ENCODE data around the gene ZNF692. TPM values are rescaled to one million over a fixed set of nuclear protein-coding genes. Genes with fewer than 3 reads are reported as not detected.

ZNF692 gene
- total RNA-seq, 1 donor from 2014 or later = 41.9 TPM

- intact Hi-C loops (cut with DNase I) = no loop called here
- DNase-seq (no peak), ATAC-seq (no peak)
- TF ChIP-seq, protein P1, sequence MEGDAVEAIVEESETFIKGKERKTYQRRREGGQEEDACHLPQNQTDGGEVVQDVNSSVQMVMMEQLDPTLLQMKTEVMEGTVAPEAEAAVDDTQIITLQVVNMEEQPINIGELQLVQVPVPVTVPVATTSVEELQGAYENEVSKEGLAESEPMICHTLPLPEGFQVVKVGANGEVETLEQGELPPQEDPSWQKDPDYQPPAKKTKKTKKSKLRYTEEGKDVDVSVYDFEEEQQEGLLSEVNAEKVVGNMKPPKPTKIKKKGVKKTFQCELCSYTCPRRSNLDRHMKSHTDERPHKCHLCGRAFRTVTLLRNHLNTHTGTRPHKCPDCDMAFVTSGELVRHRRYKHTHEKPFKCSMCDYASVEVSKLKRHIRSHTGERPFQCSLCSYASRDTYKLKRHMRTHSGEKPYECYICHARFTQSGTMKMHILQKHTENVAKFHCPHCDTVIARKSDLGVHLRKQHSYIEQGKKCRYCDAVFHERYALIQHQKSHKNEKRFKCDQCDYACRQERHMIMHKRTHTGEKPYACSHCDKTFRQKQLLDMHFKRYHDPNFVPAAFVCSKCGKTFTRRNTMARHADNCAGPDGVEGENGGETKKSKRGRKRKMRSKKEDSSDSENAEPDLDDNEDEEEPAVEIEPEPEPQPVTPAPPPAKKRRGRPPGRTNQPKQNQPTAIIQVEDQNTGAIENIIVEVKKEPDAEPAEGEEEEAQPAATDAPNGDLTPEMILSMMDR (IDR thresholded peaks at IDR 0.05) = no peak
- Histone ChIP-seq H3K27me3 (ENCODE audit: low read depth) (no peaks in the 10 kb centered on the region), H3K4me1 (peaks cover 35% of the 10 kb centered on the region), H3K36me3 (peaks cover 8% of the 10 kb centered on the region), H3K27ac (peak overlapping the region; percentile 96), H3K4me3 (no peak overlapping the region), H3K9me3 (no peaks in the 10 kb centered on the region)
These were observed 1.1 kb upstream of the ZNF692 start for GRCh38 chr1:248860007-248860406.

DNA sequence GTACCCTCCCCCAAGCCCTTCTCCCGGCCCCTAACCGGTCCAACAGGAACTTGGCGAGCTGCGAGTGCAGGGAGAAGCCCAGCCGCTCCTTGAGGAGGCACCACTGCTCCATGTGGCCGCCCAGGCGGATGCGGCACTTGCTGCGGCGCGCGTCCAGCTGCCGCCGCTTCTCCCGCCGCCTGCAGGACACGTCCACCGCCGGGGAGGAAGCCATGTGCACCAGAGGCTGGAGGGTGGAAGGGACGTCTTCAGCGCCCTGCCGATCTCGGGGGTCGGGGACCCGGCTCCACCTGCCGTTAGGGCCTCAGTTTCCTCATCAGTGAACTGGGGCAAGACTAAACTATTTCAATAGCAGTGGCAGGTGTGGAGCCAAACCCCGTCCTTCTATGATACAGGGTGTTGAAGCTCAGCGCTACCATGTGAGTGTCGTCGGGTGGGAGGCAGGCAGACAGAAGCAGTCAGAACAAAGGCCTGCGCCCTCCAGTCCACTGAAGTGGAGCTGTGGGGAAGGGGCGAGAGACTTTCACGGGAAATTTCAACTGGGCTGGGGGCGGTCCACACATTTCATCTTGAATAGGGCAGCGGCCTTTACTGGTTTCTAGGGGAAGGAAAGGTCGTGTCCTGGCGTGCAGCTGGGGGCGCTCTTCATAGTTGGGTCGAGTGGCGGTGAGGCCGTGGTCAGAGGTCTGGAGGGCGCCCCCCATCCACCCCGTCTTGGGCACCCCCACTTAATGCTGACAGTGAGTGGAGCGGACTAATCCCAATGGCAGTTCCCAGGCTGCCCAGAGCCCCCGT lies 592 bp downstream of the ZNF692 start:
- DNase-seq = peak; percentile 85
- Histone ChIP-seq H3K4me3 (peak overlapping the region; percentile 60), H3K4me1 (peaks cover 29% of the 10 kb centered on the region), H3K27ac (peak overlapping the region; percentile 96), H3K27me3 (ENCODE audit: low read depth) (no peaks in the 10 kb centered on the region), H3K9me3 (no peaks in the 10 kb centered on the region), H3K36me3 (peaks cover 21% of the 10 kb centered on the region)
- TF ChIP-seq, protein P1 (IDR thresholded peaks at IDR 0.05) = peak; percentile 48
- intact Hi-C loops (cut with DNase I) = no loop called here
- peak; percentile 75 to 78 for ATAC-seq

DNA sequence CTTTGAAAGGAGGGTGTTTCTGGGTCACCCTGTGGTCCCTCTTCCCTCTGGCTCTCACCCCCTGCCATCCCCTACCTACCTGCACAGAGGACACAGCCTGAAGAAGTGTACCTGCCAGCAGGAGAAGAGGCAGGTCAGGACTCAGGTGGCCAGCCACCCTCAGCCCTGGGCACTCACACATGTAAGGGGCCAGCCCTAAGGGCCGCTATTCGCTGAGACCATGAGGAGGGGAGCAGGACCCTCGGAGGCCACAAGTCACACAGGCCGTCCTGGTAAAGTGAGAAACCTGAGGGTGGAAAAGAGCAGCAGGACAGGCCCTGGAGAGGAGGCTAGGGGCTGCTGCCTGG lies 1.2 kb downstream of the ZNF692 start:
- peak overlapping the region; percentile 60 for H3K4me3 ChIP-seq
- intact Hi-C loops (cut with DNase I) = no loop called here

DNA sequence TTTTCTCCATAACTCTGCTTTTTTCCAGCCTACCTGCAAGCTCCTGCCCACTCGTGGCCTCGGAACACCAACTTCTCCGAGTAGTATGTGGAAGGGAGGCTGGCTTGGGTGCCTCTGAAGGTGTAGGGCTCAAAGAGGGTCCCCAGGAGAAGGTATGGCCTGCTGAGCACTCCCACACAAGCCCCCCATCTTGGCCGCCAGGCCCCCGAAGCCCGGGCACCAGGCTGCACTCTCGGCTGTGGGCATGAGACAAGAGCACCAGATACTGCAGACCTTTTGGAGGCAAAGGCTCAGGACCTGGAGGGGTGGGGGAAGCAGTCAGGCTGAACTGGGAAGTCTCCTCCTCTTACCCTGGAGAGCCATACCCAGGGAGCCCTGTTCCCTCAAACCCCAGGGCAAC lies 1.7 kb downstream of the ZNF692 start:
- ATAC-seq (no peak), DNase-seq (no peak)
- Histone ChIP-seq H3K4me1 (peaks cover 19% of the 10 kb centered on the region), H3K4me3 (peak overlapping the region; percentile 60), H3K36me3 (peaks cover 23% of the 10 kb centered on the region), H3K27ac (no peak overlapping the region), H3K9me3 (no peaks in the 10 kb centered on the region), H3K27me3 (ENCODE audit: low read depth) (no peaks in the 10 kb centered on the region)
- TF ChIP-seq, protein P1 (IDR thresholded peaks at IDR 0.05) = no peak
- intact Hi-C loops (cut with DNase I) = no loop called here

More for the DNA sequence above, 1.2 kb downstream of the ZNF692 start:
- Histone ChIP-seq H3K4me1 (peaks cover 23% of the 10 kb centered on the region), H3K36me3 (peaks cover 23% of the 10 kb centered on the region), H3K27me3 (ENCODE audit: low read depth) (no peaks in the 10 kb centered on the region), H3K27ac (peak overlapping the region; percentile 96), H3K9me3 (no peaks in the 10 kb centered on the region)
- no peak for DNase-seq
- TF ChIP-seq, protein P1 (IDR thresholded peaks at IDR 0.05) = no peak
- peak; percentile 0 for ATAC-seq

- H3K4me1 ChIP-seq = peaks cover 19% of the 10 kb centered on the region
- peaks cover 25% of the 10 kb centered on the region for H3K36me3 ChIP-seq
- no peaks in the 10 kb centered on the region for H3K9me3 ChIP-seq
- TF ChIP-seq, protein P1 (IDR thresholded peaks at IDR 0.05) = no peak
- H3K27me3 ChIP-seq (ENCODE audit: low read depth) = no peaks in the 10 kb centered on the region
- intact Hi-C loops (cut with DNase I) = no loop called here
- H3K4me3 ChIP-seq = no peak overlapping the region
- ATAC-seq = no peak
- no peak for DNase-seq
- H3K27ac ChIP-seq = no peak overlapping the region
These were observed 2.7 kb downstream of the ZNF692 start for GRCh38 chr1:248856176-248856575.

Measured in lower lobe of right lung (tissue), 2 donors.